Posterior vena cava (tissue), 2 donors: Measurements from ENCODE around the gene MAT2A. TPM values are rescaled to one million over a fixed set of nuclear protein-coding genes. Genes with fewer than 3 reads are reported as not detected.

ENCODE experiments used
- DNase-seq: peaks from one replicate; pipeline ENCODE4 v3.0.0-alpha.2; 2020; ENCODE audit warnings: low spot score
- intact Hi-C, 2 donors: fragments of 100-400 bp; cut with DNase I; formaldehyde crosslinking; loops; one replicate each; pipeline versions ENCODE4 v1.14.1 to v1.14.2; 2022 to 2023
- total RNA-seq, 2 donors: library from RNA; stranded (reverse); fragmentation: NEBNext Ultra II Directional; extraction: Animal tissue kit (Norgen Biotek cat#: 25700); gene quantifications; one replicate each; pipeline ENCODE4 v1.2.1, GENCODE V29; 2021
- donor health status: DM: yes; HTN: yes; CAD: no.
- donor health status: DM: yes; HTN: yes; CAD: no.

The MAT2A gene
- total RNA-seq, 2 donors from 2014 or later = 233 to 277 TPM

- intact Hi-C loops = loop anchor here in 1 of 2 donors (5.0 kb wide), 1 partner anchor 41 kb away; the partner anchor contains the start of gene TMEM150A
- peak; percentile 99 for DNase-seq
Measured at GRCh38 chr2:85561280-85562212, 22.6 kb downstream of the MAT2A start, which contains the start of gene GGCX. GGCX (minus strand) TSS chr2:85561493; CDS start chr2:85561428, 65 bp downstream.

GRCh38 chr2:85564144-85564563, 25.2 kb downstream of the MAT2A start:
- intact Hi-C loops = loop anchor here in 1 of 2 donors (5.0 kb wide), 1 partner anchor 38 kb away; the partner anchor contains the start of gene TMEM150A
- DNase-seq = no peak

- no peak for DNase-seq
- intact Hi-C loops = no loop called here
Measured at GRCh38 chr2:85566265-85566664, 27.3 kb downstream of the MAT2A start.

DNA sequence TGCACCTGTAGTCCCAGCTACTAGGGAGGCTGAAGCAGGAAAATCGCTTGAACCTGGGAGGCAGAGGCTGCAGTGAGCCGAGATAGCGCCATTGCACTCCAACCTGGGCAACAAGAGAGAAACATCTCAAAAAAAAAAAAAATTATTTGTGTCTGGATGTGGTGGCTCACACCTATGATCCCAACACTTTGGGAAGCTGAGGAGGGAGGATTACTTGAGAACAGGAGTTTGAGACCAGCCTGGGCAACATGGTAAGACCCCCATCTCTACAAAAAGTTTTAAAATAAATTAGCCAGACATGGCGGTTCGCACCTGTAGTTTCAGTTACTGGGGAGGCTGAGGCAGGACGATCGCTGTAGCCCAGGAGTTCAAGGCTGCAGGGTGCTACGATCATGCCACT, 36.8 kb downstream of the MAT2A start:
- DNase-seq = no peak
- intact Hi-C loops = no loop called here

DNA sequence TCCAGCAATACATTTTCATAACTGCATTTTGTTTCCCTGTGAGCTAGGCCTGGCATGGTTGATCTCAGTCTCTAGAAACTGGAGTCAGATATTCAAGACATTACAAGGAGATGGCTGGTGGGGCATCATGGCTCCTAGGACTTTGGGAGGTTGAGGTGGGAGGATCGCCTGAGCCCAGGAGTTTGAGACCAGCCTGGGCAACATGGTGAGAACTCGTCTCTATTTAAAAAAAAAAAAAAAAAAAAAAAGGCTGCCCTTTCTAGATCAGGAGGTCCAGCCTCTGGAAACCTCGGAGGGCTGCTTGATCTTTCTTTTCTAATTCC, 38.1 kb downstream of the MAT2A start:
- intact Hi-C loops = no loop called here
- no peak for DNase-seq

DNA sequence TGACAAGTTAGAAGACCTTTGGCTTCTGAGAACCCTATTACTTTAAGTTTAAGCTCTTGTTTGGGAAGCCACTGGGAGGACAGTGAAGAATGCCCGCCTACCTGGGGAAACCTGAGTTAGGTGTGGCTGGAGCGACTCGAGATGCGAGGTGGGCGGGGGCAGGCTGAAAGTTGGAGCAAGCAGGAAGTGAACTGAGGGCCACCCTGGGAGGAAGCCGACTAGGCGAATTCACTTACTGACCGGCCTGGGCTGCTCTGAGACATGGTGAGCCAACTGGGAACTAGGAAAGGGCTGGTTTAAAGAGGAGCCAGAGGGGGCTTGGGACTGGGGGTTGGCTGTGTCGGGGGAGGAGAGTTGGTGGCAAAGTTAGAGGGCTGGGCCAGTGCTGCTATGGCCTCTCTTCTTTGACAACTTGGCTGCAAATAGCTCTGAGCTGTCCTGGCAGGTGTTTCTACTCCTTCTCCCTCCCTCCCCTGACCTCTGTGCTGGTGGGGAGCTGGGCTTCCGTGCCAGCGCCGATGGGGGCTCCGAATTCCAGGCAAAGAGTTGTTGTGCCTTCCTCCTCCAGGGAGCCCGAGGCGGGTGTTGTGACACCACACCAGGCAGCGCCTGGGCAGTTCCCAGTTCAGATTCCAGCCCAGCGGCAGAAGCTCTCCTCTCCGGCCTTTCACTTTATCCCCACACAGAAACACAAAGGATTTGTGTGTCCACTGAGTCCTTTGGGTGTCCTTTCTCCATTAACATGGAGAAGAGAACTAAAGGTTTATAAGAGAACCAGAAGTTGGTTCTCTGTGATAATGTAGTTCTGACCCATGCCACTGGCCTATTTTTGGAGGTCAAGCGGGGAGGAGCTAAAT, 38.6 kb downstream of the MAT2A start, which contains the start of gene VAMP8:
Gene VAMP8 (plus strand): TSS at position 201 of the 857 bp plus-strand sequence. CDS start 61 bp downstream, at position 262.
- no peak for DNase-seq
- intact Hi-C loops = no loop called here

DNA sequence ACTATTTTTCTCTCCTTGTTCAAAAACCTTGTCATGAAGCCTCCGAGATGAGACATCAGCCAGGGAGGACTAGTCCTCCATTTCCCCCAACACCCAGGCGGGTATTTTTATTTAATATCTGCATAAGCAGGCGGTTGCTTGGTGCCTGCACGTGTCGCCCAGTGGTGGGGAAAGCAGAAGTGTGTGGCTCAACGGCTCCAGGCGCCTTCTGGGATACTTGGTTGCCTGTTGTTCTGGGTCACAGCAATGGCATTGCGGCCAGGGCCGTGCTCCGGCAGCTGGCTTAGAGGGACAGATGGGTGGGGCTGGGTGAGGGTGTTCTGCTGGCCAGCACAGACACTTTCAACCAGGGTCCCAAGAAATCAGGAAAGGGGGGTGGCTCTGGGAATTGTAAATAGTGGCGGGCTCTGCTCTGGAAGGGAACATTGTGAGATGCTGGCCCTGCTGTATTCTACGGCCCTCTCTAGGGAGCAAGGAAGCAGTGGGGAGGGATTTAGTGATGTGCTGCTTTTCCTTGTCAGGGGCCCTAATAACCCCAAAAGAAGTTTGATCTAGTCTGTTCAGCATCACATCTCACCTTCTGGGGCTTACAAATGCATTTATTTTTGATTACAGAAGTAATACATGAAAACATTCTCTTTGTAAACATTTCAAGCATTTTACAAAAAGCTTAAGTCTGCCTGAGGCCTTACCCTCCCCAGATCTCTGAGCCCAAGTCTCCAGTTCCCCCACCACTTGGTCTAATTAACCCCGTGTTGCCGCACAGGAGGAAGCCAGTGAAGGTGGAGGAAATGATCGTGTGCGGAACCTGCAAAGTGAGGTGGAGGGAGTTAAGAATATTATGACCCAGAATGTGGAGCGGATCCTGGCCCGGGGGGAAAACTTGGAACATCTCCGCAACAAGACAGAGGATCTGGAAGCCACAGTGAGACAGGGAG, 39.5 kb downstream of the MAT2A start:
- peak; percentile 92 for DNase-seq
- intact Hi-C loops = no loop called here

GRCh38 chr2:85579266-85579935, 40.4 kb downstream of the MAT2A start:
- intact Hi-C loops = no loop called here
- no peak for DNase-seq

DNA sequence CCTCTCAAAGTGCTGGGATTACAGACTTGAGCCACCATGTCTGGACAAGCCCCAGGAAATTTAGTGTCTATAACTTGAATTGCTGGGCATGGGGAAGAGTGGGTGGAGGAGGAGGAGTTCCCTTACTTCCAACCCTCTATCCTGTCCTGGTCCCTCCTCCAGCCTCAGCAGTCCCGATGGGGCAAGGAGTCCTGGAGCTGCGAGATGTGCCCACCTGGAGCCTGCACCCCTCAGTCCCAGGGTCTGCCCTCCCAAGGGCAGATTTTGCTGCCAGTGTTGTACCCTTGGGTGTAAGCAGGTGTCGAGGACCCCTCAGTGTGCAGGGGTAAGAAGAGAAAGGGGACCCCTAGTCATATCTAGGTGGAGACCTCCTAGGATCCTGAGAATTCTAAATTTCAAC, 41.2 kb downstream of the MAT2A start:
- no peak for DNase-seq
- intact Hi-C loops = no loop called here

DNA sequence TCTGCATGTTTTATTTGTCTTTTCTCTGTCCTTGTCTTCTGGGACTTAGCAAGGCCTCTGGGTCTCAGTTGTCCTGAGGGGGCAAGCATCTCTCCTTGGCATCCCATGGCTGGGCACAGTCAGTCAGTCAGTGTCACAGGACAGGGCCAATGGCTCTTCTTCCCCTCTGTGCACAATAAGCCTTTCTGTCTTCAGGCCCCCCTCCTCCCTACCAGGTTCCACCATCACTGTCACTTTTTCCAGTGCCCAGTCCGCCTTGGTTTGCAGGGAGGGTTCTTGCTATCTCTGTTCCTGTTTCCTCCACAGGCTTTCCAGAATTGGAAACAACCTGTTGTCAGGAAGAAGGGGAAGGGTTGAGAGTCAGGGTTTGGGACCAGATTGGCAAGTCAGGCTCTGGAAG, 43.5 kb downstream of the MAT2A start:
- no peak for DNase-seq
- intact Hi-C loops = no loop called here

DNA sequence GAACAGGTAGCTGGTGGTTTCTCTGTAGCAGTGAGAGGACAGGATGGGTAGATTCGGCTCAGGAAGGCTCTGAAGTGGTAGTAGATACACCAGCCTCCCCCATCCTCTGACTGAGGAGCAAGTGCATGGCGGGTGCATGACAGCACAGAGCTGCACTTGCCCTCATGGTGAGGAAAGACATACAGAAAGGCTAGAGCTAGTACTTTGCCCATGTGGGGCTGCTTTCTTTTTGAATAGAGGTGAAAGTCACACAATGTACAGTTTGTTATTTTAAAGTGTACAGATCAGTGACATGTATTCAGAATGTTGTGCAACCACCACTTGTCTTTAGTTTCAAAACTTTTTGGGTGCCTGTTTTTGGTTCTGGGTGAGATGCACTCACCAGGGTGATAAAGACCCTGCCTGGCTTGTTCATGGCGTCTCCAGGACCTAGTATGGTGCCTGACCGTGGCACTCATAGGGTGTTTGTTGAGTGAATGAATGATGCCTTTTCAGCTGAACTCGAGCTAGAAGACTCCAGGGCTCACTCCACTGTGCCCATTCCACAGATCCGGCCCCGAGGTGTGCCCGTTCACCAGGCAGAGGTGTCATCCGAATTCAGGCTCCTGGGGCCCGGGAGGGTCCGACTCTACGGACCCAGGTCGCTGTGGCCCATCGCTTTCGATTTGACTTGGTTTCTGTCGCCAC, 44.8 kb downstream of the MAT2A start:
- intact Hi-C loops = no loop called here
- DNase-seq = no peak

DNA sequence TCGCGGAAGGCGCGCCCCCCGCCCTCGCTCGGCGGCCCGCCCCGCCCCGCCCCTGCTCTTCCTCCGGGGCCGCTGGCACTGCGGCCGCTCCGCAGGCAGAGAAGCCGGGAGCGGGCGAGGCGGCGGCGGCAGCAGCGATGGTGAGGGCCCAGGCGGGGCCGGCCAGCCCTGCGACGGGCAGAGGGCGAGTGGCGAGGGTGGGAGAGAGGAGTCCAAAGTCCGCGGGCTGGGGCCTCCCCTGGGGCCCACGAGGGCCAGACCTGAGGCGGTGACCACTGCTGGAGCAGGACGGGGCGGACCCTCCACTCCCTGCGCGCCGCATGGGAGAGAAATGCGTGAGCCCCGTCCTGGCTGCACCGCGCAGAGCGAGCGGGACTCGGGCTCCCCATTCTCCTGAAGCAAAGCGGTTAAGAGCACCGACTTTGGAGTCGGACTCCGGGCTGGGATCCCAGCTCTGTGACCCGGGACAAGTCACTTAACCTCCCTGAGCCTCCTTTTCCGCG, 45.4 kb downstream of the MAT2A start, which contains the start of gene VAMP5:
Gene VAMP5 (plus strand): TSS at position 78 of the 503 bp plus-strand sequence. CDS start 60 bp downstream, at position 138.
- no peak for DNase-seq
- intact Hi-C loops = no loop called here

DNA sequence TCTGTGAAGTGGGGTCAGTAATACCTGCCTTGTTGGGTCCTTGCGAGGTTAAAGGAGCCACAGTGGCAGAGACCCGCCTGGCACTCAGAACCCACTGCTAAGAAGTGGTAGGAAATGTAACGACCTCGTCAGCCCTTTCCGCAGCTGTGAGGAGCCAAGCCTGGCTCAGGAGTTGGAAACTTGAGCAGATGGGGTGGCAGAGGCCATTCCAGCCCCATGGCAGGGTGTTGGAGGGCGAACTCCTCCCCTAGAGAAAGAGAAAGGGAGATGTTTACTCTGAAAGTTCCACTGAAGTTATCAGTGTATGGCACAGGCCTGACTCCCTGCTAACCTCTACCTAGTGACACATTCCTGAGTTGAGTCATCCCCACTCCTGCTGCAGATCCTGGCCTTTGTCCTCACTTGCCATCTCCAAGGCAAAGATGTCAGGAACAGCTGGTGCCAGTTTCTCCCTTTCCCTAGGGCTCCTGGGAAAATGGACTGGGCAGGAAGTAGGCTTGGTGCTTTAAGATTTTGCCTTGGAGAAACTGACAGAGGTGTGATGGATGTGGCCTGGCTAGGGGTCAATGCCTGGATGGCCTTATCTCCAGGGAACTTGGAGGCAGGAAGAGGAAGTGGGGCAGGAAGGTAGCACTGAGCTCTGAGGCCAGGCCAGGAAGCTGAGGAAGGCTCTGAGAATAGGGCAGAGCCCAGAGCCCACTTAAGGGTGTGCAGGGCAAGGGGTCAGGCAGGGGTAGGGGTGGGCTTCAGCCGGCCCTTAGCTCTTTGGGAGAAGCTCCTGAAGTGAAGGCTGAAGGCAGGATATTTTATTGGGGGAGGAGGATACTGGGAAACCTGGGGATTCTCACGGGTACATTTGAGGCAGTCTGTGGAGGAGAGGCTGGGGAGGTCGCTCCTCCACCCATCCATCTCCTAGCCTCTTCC, 46.2 kb downstream of the MAT2A start:
- intact Hi-C loops = no loop called here
- no peak for DNase-seq

GRCh38 chr2:85585781-85586105, 46.8 kb downstream of the MAT2A start:
- intact Hi-C loops = no loop called here

DNA sequence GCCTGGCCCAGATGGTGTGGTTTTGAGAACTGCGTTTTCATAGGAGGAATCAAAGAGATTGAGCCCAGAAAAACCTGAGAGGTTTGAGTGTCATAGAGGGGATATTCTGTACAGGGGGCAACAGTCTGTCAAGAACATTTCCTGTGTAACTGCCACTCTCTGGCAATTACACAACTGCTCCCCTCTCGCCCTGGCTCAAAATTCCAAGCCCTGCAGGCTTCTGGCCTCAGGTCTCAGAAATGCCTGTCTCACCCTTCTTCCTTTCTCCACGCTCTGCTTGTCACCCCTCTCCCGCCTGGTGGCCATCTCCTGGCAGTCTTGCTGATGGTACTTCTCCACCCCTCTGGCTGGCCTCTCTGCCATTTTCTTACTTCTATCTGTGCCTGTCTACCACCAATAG, 49.3 kb downstream of the MAT2A start:
- intact Hi-C loops = no loop called here
- DNase-seq = no peak

More at GRCh38 chr2:85585781-85586105, 46.8 kb downstream of the MAT2A start:
- DNase-seq = no peak

- no peak for DNase-seq
- intact Hi-C loops = no loop called here
Measured at GRCh38 chr2:85588645-85589044, 49.7 kb downstream of the MAT2A start.

DNA sequence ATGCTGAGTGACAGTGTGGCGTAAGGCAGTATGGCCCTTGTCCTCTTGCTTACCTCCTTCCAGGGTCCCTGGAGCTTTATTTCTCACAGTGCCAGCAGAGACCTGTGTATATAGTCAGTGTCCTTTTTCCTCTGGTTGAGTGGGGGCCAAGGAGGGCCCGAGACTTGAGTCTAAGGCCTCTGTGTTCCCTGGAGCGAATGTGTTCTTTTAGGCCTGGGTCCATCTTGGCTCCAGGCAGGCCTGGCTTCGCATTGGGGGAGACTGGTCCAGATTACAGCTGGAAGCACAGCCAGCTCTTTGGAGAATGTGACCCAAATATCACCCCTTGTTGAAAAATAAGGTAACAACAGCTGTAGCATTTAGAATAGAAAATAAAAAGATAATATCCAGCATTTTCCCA, 50.2 kb downstream of the MAT2A start:
- intact Hi-C loops = no loop called here
- no peak for DNase-seq
